ENCODE data around the gene FAM98C.

Gene FAM98C

GRCh38 chr19:38378866-38379265, 24.0 kb upstream of the FAM98C start:
- no peak for DNase-seq

GRCh38 chr19:38381138-38381537, 21.8 kb upstream of the FAM98C start:
- DNase-seq, result no peak

GRCh38 chr19:38383184-38383583, 19.7 kb upstream of the FAM98C start:
- DNase-seq, result no peak

- no peak for DNase-seq
Observed at GRCh38 chr19:38383743-38384142, 19.1 kb upstream of the FAM98C start.

GRCh38 chr19:38384209-38385027, 18.5 kb upstream of the FAM98C start:
- DNase-seq, result no peak

GRCh38 chr19:38385057-38385803, 17.7 kb upstream of the FAM98C start:
- no peak for DNase-seq

- no peak for DNase-seq
Observed at GRCh38 chr19:38385804-38386257, 17.1 kb upstream of the FAM98C start.

- DNase-seq, result no peak
Observed at GRCh38 chr19:38386300-38386970, 16.5 kb upstream of the FAM98C start.

- DNase-seq, result no peak
Observed at GRCh38 chr19:38386971-38387549, 15.8 kb upstream of the FAM98C start.

GRCh38 chr19:38387550-38388348, 15.1 kb upstream of the FAM98C start, which contains the start of gene GGN:
Gene GGN (minus strand): TSS chr19:38388034. CDS start chr19:38387261, 773 bp downstream.
- DNase-seq, result peak; percentile 73 to 78

GRCh38 chr19:38388349-38389100, 14.4 kb upstream of the FAM98C start, which contains the start of gene SPRED3:
Gene SPRED3 (plus strand): TSS chr19:38388697. CDS start chr19:38390303, 1,606 bp downstream.
- no peak for DNase-seq

GRCh38 chr19:38389101-38389925, 13.6 kb upstream of the FAM98C start:
- no peak for DNase-seq

- no peak for DNase-seq
Observed at GRCh38 chr19:38389957-38390924, 12.7 kb upstream of the FAM98C start.

GRCh38 chr19:38391911-38392464, 10.9 kb upstream of the FAM98C start:
- no peak for DNase-seq

- no peak for DNase-seq
Observed at GRCh38 chr19:38392707-38393308, 10.1 kb upstream of the FAM98C start.

GRCh38 chr19:38394488-38394887, 8.4 kb upstream of the FAM98C start:
- DNase-seq, result peak; percentile 71 to 73

GRCh38 chr19:38395381-38396114, 7.3 kb upstream of the FAM98C start:
- peak; percentile 36 to 58 for DNase-seq

GRCh38 chr19:38399081-38399480, 3.8 kb upstream of the FAM98C start:
- no peak for DNase-seq

Measured in stimulated activated CD4-positive, alpha-beta T cell treated with anti-CD3 and anti-CD28 coated beads, Interleukin-4, amount 100 ng/mL, for 4 hours (primary cell).